ENCODE results near the gene OASL.

DNA sequence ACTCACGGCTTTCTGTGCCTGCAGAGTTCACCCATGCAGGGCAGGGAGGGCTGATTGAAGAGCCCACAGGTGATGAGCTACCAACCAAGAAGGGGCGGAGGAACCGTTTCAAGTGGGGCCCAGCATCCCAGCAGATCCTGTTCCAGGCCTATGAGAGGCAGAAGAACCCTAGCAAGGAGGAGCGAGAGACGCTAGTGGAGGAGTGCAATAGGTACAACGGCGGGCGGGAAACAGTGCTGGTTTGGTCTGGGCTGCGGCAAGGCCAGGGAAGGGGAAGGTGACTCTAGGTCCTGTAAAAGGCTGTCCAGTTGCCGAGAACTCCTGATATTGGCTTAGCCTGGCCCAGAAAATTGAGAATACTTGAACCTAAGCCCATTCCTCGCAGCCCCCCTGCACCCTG is 45.5 kb downstream of the OASL start:
- TF ChIP-seq EZH2 (IDR thresholded peaks at IDR 0.05; ENCODE audit: insufficient read depth, poor library complexity, severe bottlenecking) (no peak), EZH2phosphoT487 (IDR thresholded peaks at IDR 0.05; ENCODE audit: insufficient read depth, low read depth) (no peak)

Measured in GM23248 (cell line).